MV-4-11 (cell line): ENCODE data around the gene SRCAP.
A peak's percentile ranks its signal among the peaks of the same experiment; 100 is the strongest.

Experiments
- DNase-seq: peaks from one replicate; lab custom pipeline; 2025; lab: John Stamatoyannopoulos, UW

The SRCAP gene

DNA sequence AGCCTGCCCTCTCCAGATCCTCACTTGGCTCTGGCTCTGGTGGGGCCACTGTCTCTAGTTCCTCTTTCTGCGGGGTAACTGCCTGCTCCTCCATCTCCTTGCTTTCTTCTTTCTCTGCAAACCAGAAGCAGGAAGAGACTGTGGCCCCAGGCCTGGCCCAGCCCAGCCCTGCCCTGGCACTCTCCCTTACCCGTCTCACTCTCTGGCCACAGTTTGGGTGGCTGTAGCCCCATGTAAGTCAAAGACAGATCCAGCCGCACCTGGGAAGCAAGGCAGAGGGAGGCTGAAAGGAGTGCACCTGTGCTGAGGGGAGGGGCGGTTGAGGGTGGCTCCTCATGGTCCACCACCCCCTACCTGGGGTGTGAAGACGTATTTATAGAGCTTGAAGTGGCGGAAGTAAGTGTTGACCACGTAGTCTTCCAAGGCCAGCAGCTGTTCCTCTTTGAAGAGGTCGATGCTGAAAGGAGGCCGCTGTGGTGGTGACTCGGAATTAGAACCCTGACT lies 60.1 kb downstream of the SRCAP start:
- peak; percentile 91 for DNase-seq

DNA sequence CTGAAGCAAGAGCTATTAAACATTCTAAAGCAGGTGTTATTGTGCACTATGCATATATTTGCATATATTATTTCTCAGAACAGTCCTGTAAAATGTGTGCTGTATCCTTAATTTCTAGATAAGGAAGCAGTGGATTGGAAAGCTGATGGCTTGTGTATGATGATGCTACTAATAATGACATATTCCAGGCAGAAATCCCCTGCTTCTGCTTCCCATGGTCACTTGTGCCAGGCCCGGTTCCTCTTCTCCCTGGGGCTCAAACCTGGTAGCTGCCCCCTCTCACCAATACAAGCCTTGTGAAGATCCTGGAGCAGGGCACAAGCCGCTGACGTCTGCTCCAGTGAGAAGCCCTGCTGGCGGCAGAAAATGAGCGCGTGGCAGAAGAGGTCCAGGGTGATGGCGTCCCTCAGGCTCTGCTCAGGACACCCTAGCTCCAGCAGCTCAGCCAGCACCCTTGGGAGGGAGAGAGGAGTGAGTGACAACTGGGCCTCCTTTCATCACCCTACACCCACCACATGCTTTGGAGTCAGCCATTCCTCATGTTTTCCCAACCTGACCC lies 61.1 kb downstream of the SRCAP start:
- DNase-seq: peak; percentile 12

DNA sequence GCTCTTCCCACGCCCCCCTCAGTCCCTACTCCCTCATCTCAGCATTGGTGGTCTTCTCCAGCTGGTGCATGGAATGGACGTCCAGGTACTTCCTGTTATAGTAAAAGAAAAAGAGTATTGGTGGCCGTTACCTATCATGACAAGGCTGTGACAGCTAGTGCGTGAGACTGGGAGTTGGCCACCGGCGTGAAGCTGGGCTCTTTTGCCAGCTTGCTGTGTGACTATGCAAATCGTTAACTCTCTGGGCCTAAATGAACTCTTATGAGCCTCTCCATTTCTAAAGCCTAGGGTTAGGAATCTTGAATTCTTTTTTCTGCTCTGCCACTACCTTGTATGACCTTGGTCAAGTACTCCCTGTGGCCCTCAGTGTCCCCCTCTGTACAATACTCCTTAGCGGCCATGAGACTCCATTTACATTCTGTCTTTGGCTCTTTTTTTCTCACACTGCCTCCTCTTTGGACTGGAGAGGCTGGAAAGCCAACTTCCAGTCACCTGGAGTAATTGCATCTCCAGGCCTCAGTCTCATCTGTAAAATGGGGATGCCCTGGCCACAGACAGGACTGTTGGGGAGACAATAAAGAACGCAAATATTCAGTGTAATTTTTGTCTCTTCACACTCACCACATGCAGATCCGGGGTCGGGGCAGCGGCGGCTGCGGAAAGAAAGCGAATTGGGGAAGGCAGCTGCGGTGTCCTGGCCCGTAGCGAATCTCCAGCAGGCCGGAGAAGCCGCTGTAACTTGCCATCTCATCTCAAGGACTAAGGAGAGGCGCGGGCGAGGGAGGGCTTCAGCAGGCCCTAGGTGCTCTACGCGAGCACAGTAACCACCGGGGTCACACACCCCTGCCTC lies 61.8 kb downstream of the SRCAP start:
- peak; percentile 12 for DNase-seq

DNA sequence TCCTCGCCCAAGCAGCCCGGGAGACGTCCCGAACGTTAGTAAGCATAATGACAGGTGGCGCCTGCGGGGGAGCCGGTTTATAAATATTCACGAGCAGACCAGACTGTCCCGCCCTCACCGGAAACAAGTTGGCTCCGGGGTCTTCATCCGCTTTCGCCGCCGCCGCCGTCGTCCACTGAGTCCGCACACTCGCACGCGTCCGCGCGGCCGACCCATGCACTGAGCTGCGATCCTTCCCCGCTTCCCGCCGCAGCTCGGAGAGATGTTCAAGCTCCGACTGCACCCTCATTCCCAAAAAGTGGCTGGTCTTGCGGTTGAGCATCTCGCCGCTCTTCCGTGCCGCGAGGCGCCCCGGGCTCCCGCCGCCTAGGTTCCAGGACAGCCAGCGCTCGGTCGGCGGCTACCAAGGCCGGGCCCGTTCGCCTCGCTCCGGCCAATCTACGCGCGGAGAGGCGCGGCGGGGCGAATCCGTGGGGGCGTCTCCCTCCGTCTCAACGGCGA lies 62.5 kb downstream of the SRCAP start:
- peak; percentile 31 for DNase-seq

DNA sequence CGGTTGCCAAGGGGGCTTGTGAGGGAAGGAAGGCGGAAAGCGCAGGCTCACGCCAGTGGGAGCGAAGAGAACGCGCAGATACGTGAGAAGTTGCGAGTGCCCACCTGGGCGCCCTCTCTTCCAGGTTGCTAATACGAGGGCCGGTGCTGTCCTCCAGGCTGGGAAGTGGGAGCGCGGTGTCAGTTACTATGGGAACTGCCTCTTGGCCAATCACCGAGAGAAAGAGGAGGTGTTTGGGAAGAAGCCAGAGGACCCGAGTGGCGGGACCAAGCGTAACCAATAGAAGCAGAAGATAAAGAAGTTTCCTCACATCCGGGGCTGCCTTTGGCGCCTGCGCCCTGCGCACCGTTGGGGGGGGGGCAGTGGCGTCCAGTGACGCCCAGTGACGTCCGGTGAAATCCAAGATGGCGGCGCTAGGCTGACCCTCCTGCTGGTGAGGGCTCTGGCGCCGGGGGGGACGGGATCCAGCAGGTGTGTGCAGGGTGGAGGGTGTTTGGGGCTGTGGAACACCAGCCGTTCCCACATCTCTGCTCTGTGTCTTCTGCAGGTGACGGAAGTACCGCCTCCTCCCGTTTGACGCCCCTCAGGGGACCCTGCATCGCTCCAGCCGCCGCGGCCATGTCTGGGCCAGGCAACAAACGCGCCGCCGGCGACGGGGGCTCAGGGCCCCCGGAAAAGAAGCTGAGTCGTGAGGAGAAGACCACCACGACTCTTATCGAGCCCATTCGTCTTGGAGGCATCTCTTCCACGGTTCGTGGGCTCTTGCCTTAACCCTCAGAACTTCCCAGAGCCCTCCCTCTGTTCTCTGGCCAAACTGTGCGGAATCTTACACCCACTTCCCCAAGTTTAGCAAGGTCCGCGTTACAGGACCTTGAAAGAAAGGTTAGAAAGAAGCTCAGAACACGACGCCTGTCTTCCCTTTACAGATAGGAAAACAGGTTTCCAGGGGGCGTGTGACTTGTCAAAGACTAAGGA lies 63.2 kb downstream of the SRCAP start, which contains the start of the genes CFAP119 and RNF40:
Gene CFAP119 (minus strand): TSS at position 135 of the 975 bp plus-strand sequence. CDS start 314 bp downstream, outside the sequence.
Gene RNF40 (plus strand): TSS at position 395 of the 975 bp plus-strand sequence. CDS start 224 bp downstream, at position 619.
- DNase-seq: peak; percentile 98

DNA sequence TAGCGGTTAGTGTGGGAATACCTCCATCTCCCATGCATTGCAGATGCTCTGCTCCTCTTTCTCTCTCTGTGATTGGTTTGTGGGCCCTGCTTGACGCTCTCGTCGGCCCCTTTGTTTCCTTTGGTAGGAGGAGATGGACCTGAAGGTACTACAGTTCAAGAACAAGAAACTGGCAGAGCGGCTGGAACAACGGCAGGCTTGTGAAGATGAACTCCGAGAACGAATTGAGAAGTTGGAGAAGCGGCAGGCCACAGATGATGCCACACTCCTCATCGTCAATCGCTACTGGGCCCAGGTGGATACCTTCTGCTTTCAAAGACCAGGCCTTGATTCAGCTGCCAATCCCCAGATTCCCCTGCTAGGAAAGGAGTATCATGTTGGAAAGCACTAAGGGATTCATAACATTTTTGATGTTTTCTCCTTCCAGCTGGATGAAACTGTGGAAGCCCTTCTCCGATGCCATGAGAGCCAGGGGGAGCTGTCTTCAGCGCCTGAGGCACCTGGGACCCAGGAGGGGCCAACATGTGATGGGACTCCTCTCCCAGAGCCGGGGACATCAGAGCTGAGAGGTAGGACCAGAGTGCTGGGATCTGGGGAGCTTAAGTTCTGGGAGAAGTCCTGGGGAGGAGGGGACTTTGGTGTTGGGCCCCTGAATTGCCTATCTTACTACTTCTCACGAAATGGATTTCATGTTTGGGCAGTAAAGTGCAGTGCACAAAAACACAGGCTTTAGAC lies 64.2 kb downstream of the SRCAP start:
- no peak for DNase-seq

DNA sequence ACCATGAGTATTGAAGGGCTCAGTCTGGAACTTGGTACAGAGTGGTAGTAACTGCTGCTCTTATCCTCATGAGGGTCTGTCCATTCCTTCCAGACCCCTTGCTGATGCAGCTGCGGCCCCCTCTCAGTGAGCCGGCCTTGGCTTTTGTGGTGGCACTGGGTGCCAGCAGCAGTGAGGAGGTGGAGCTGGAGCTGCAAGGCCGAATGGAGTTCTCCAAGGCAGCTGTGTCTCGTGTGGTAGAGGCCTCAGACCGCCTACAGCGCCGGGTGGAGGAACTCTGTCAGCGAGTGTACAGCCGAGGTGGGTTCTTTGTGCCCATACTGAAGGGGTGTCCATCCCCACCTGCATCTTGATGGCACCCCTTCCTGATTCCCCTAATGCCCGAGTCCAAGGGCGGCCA lies 65.1 kb downstream of the SRCAP start:
- no peak for DNase-seq

DNA sequence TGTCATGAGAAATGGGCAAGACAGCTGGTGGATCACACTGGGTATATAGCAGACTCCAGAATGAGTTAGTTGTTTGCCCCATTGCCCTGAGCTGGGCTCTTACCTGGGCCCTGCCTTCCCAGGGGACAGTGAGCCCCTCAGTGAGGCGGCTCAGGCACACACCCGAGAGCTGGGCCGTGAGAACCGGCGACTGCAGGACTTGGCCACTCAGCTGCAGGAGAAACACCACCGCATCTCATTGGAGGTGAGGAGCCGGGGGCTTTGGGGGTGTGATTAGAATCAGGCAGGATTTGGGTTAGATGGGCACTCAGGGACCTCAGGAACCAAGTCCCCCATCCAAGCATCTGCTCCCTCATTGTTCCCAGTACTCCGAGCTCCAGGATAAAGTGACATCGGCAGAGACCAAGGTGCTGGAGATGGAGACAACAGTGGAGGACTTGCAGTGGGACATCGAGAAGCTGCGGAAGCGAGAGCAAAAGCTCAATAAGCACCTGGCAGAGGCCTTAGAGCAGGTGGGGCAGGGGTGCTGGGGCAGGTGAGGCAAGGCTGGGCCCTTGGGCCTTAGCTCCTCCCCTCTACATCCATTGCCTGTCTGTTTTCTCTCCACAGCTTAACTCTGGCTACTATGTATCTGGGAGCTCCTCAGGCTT lies 66.0 kb downstream of the SRCAP start:
- DNase-seq: no peak

DNA sequence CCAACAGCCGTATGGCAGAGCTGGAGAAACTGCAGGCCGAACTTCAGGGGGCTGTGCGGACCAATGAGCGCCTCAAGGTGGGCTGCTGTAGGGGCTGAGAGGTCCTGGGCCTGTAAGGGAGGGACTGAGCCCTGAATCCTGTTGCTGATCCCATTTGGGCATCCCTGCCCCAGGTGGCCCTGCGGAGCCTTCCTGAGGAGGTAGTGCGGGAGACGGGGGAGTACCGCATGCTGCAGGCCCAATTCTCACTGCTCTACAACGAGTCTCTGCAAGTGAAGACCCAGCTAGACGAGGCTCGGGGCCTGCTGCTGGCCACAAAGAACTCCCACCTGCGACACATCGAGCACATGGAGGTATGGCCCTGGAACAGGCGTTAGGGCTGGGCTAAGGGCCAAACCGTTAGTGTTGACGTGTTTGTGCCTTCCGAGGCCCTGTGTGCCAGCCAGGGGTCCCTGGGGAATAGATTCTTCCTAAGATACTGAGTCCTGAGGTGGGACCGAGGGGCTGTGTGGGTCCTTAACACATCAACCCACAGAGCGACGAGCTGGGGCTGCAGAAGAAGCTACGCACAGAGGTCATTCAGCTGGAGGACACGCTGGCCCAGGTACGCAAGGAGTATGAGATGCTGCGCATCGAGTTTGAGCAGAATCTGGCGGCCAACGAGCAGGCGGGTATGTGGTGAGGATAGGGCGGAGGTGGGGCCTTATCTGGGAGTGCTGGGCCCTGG lies 67.4 kb downstream of the SRCAP start:
- no peak for DNase-seq

DNA sequence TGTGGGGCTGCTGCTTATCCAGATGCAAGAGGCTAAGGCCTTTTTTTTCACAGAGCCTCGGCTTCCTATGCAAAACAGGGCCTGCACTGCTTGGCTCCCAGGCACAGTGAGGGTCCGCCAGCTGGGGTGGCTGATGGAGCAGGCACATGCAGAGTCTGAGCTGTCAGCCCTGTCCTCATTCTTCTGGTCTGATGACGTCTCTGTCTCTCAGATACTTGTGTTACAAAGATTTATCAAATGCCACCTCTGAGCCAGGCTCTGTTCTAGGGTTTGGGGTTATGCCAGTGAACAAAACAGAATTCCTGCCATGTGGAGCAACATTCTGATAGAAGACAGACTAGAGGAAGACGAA lies 67.9 kb downstream of the SRCAP start:
- no peak for DNase-seq

DNA sequence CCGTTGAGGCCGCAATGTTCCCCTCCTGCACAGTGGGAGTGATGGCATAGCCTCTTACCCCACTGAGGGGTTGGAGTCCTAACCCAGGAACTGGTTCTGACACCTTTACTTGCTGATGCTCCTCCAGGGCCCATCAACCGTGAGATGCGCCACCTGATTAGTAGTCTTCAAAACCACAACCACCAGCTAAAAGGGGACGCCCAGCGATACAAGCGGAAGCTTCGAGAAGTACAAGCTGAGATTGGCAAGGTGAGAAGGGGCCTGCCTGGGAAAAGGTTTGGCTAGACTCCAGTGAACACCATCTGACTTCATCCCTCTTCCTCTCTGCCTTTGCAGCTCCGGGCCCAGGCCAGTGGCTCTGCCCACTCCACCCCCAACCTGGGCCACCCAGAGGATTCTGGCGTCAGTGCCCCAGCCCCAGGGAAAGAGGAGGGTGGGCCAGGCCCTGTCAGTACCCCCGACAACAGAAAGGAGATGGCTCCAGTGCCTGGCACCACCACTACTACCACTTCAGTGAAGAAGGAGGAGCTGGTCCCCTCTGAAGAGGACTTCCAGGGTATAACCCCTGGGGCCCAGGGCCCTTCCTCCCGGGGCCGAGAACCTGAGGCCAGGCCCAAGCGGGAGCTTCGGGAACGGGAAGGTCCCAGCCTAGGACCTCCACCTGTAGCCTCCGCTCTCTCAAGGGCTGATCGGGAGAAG lies 68.9 kb downstream of the SRCAP start:
- no peak for DNase-seq

DNA sequence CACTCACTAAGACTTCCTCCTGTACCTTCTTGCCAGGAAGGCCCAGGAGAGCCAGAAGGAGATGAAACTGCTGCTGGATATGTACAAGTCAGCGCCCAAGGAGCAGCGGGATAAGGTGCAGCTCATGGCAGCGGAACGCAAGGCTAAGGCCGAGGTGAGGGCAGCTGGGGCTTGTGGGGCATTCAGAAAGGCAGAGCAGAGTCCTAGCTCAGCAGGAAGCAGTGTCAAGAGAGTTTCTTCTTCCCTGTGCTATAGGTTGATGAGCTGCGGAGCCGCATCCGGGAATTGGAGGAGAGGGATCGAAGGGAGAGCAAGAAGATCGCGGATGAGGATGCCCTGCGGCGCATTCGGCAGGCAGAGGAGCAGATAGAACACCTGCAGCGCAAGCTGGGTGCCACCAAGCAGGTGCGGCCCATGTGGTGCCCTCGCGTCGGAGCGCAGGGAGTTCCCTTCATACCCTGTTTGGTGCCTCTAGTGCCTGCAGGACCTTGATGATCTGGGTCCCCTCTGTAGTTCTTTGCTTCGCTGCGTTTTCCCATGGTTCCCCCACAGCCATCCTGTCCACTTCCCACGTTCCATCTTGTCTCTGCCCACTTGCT lies 69.7 kb downstream of the SRCAP start:
- DNase-seq: no peak

DNA sequence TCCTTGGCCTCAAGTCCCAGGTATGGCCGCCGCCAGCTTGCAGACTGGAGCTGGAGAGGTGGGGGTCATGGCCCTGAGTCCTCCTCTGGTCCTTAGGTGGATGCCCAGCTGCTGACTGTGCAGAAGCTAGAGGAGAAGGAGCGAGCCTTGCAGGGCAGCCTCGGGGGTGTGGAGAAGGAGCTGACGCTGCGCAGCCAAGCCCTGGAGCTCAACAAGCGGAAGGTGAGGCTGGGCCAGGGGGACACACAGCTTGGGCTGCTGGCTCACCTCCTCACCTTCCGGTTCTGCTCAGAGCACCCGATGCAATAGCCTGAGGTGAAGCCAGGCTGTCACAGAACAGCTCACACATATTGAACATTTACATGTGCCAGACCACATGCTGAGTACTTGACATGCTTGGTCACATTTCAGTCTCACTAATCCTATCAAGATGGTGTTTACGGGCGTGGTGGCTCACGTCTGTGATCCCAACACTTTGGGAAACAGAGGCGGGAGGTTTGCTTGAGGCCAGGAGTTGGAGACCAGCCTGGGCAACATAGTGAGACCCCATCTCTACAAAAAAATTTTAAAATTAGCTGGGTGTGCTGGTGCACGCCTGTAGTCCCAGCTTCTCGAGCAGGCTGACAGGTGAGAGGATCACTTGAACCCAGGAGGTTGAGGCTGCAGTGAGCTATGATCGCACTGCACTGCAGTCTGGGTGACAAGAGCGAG lies 70.6 kb downstream of the SRCAP start:
- DNase-seq: no peak

DNA sequence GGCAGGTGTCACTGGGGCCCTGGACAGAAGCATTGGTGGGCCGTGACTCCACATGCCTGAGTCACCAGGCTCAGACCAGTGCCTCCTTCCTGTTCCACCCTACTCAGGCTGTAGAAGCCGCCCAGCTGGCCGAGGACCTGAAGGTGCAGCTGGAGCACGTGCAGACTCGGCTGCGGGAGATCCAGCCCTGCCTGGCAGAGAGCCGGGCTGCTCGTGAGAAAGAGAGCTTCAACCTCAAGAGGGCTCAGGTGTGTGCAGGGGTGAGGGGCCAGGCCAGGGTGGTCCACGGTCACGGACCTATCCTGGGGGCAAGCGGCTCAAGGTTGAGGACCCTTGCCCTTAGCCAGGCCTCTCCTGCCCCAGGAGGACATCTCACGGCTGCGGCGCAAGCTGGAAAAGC lies 72.8 kb downstream of the SRCAP start:
- DNase-seq: no peak

DNA sequence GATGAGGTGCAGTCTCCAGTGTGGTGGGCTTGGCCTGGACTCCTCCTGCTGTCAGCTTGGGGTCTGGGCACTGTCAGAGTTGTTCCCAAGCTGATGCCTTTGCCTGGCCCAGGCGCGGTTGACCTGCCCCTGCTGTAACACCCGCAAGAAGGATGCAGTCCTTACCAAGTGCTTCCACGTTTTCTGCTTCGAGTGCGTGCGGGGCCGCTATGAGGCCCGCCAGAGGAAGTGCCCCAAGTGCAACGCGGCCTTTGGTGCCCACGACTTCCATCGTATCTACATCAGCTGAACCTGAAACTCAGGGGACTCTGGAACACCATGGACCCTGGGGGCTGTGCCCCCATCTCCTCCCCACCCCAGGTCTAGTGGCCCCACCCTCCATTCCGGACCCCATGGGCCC lies 74.9 kb downstream of the SRCAP start:
- peak; percentile 27 for DNase-seq

DNA sequence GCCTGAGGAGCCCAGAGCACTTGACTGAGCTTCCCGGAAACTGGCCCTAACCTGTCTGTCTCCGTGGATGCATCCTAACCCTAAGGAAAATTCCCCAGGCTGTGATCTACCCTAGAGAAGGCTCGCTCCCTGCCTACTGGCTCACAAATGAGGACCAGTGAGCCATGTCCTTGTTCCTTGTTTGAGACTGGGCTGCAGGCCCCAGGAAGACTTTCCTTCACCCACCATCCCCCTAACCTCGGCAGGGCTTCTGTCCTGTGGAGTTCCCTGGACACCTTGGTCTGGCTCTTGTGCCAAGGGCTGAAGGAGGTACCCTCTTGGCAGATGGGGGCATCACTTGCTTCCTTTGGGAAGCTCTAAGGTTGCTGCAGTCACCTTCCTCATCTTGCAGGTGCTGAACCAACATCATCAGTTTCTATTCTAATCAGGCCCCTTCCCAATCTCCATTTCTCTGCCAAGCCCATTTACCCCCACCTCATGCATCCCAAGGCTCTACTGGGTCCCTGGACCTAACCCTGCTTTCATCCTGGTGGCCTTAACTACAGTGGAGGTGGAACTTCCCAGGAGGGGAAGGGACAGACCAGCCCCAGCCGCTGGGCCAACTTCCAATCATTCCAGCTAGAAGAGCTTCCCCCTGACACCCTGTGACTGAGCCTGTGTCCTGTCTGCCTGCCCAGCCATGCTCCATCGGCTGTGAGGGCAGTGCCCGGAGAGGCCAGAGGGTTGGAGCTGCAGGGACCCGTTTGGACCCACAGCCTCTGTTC lies 75.6 kb downstream of the SRCAP start:
- DNase-seq: no peak

DNA sequence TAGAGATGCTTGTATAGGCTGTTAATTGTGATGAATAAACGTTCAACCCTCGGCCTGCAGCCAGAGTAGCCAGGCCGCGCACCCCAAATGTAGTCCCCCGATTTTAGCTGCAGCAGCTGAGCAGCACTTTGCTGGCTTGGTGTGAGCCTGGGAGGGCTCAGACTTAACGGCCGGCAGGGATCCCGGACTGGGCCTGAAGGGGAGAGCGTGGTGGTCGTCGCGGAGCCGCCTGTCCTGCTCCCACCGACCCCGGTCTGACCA lies 76.1 kb downstream of the SRCAP start:
- no peak for DNase-seq
